AG04449 (cell line): Measurements from ENCODE around the gene AKTIP.

ENCODE experiments used
- CTCF ChIA-PET: fragments of 350-600 bp; formaldehyde crosslinking; extraction: SDS; loops from one replicate; lab custom pipeline; 2021; ENCODE audit warnings: antibody characterized with exemption; lab: Yijun Ruan, JAX
- POLR2A ChIA-PET: fragments of 400-600, 350-600 bp; formaldehyde crosslinking; extraction: SDS; loops from one replicate; lab custom pipeline; 2020; ENCODE audit warnings: antibody characterized with exemption, inconsistent platforms; lab: Yijun Ruan, JAX
- DNase-seq: peaks from one replicate; pipeline ENCODE4 v3.0.0-alpha.2; 2010; ENCODE audit warnings: low read depth, low spot score
- H3K4me3 ChIP-seq: 2 replicates; pipeline ENCODE4 v1.5.1; 2011; ENCODE audit warnings: low read depth, mild to moderate bottlenecking, control low read depth, low read length
- CTCF ChIP-seq: IDR thresholded peaks from one replicate; pipeline ENCODE4 v1.5.1; 2011; ENCODE audit warnings: mild to moderate bottlenecking, moderate library complexity, low read length, control low read depth, inconsistent platforms; ENCODE audit not compliant: insufficient read depth; ENCODE audit errors: missing control alignments

AKTIP gene

GRCh38 chr16:53456625-53457024 is 46.4 kb downstream of the AKTIP start:
- DNase-seq, result no peak
- ChIA-PET CTCF (interaction anchor here (1.1 kb wide), 1 partner anchor 21 kb away, joined by 4 read pairs; no protein-coding TSS in a partner anchor), POLR2A (no interaction called here)
- TF ChIP-seq CTCF, result no peak
- H3K4me3 ChIP-seq, result no peak overlapping the region

- DNase-seq, result no peak
- TF ChIP-seq CTCF, result no peak
- ChIA-PET POLR2A (no interaction called here), CTCF (no interaction called here)
- no peak overlapping the region for H3K4me3 ChIP-seq
These were observed 49.1 kb downstream of the AKTIP start for GRCh38 chr16:53453928-53454327.

- no peak for TF ChIP-seq CTCF
- ChIA-PET POLR2A (no interaction called here), CTCF (no interaction called here)
- H3K4me3 ChIP-seq, result no peak overlapping the region
- DNase-seq, result no peak
These were observed 53.0 kb downstream of the AKTIP start for GRCh38 chr16:53449816-53450517.

DNA sequence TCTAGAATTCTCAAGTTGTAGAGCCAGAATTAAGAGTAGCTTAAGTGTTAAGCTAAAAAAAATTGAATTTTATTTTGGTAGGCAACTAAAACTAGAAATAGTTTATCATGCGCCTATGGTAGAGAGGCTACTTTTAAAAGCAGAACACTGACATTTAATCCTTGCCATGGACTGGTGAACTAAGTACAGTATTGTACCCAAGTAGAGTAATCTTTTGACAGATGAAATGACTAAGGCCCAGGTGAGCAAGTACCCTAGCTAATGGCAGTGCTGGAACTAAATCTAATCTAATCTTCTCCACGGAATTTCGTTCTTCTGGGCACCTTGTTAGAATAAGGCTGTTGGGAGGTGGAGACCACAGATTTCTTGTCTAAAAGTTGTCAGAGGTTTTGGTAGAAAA is 56.9 kb downstream of the AKTIP start:
- DNase-seq, result no peak
- TF ChIP-seq CTCF, result no peak
- ChIA-PET POLR2A (no interaction called here), CTCF (interaction anchor here (1.6 kb wide), 1 partner anchor 57 kb away, joined by 3 read pairs; the partner anchor contains the start of gene AKTIP)
- H3K4me3 ChIP-seq, result no peak overlapping the region

- DNase-seq, result no peak
- ChIA-PET POLR2A (no interaction called here), CTCF (interaction anchor here (1.6 kb wide), 1 partner anchor 58 kb away, joined by 3 read pairs; the partner anchor contains the start of gene AKTIP)
- TF ChIP-seq CTCF, result no peak
- no peak overlapping the region for H3K4me3 ChIP-seq
These were observed 57.5 kb downstream of the AKTIP start for GRCh38 chr16:53445534-53445933.
